WTC11 (cell line): ENCODE results near the gene RPL18. TPM values are rescaled to one million over a fixed set of nuclear protein-coding genes. Genes with fewer than 3 reads are reported as not detected.

Experiments
- ATAC-seq: fragments of 200-7000 bp; cut with Tn5 transposase; 2 replicates; pipeline ENCODE4 v1.10.0; 2021; ENCODE audit warnings: mild to moderate bottlenecking, moderate library complexity
- CTCF ChIA-PET: fragments of 300-600 bp; sonication (Branson Sonifier 250); formaldehyde crosslinking; loops from one replicate; lab custom pipeline; 2021; ENCODE audit warnings: antibody characterized with exemption; lab: Charles Lee
- POLR2A ChIA-PET: fragments of 350-600 bp; sonication (Branson Sonifier 250); formaldehyde crosslinking; loops from one replicate; lab custom pipeline; 2021; ENCODE audit warnings: antibody characterized with exemption; lab: Charles Lee
- DNase-seq: peaks from one replicate; pipeline ENCODE4 v3.0.0; 2021; ENCODE audit warnings: low spot score
- H3K27ac Mint-ChIP-seq: 2 replicates; pipeline ENCODE4 v1.8.0; 2021; ENCODE audit warnings: mixed read lengths
- H3K27me3 Mint-ChIP-seq: 2 replicates; pipeline ENCODE4 v1.8.0; 2021; ENCODE audit warnings: low read depth, mild to moderate bottlenecking, moderate library complexity, mixed read lengths
- H3K36me3 Mint-ChIP-seq: 2 replicates; pipeline ENCODE4 v1.8.0; 2021; ENCODE audit warnings: mixed read lengths
- H3K4me1 Mint-ChIP-seq: 2 replicates; pipeline ENCODE4 v1.8.0; 2022; ENCODE audit warnings: mixed read lengths
- H3K4me3 Mint-ChIP-seq: 2 replicates; pipeline ENCODE4 v1.8.0; 2021; ENCODE audit warnings: mild to moderate bottlenecking, moderate library complexity, mixed read lengths
- H3K9me3 Mint-ChIP-seq: 2 replicates; pipeline ENCODE4 v1.8.0; 2021; ENCODE audit warnings: mixed read lengths
- ATF2 ChIP-seq: sonication (generic); formaldehyde crosslinking; IDR thresholded peaks from 2 replicates; pipeline ENCODE4 v1.8.1; 2022; ENCODE audit warnings: low read depth, missing genetic modification reagents, borderline replicate concordance
- FOXJ3 ChIP-seq: sonication (generic); formaldehyde crosslinking; IDR thresholded peaks from 2 replicates; pipeline ENCODE4 v1.9.0; 2021; ENCODE audit warnings: missing genetic modification reagents, mild to moderate bottlenecking, borderline replicate concordance
- NFATC4 ChIP-seq: fragments of 250-450 bp; sonication (Bioruptor Pico); IDR thresholded peaks from 2 replicates; pipeline ENCODE4 v1.9.0; 2021; ENCODE audit warnings: mild to moderate bottlenecking
- PRDM15 ChIP-seq: sonication (generic); formaldehyde crosslinking; IDR thresholded peaks from 2 replicates; pipeline ENCODE4 v1.8.0; 2022; ENCODE audit warnings: missing genetic modification reagents
- PRRX2 ChIP-seq: fragments of 250-450 bp; sonication (Bioruptor Pico); IDR thresholded peaks from 2 replicates; pipeline ENCODE4 v1.8.0; 2021; ENCODE audit warnings: mild to moderate bottlenecking
- SP1 ChIP-seq: sonication (generic); formaldehyde crosslinking; conservative IDR thresholded peaks from 2 replicates; pipeline ENCODE4 v1.8.1; 2022; ENCODE audit warnings: missing genetic modification reagents
- TP53 ChIP-seq: sonication (generic); formaldehyde crosslinking; IDR thresholded peaks from 2 replicates; pipeline ENCODE4 v1.8.1; 2023; ENCODE audit warnings: mild to moderate bottlenecking, missing genetic modification reagents
- ZMAT4 ChIP-seq: fragments of 250-450 bp; sonication (Bioruptor Pico); IDR thresholded peaks from 2 replicates; pipeline ENCODE4 v1.9.0; 2021; ENCODE audit warnings: mild to moderate bottlenecking
- ZNF416 ChIP-seq: fragments of 250-450 bp; sonication (Bioruptor Pico); IDR thresholded peaks from 2 replicates; pipeline ENCODE4 v1.9.0; 2021; ENCODE audit warnings: mild to moderate bottlenecking, inconsistent platforms
- ZNF425 ChIP-seq: fragments of 250-450 bp; sonication (Bioruptor Pico); conservative IDR thresholded peaks from 2 replicates; pipeline ENCODE4 v1.9.0; 2021; ENCODE audit warnings: mild to moderate bottlenecking
- ZNF532 ChIP-seq: fragments of 250-450 bp; sonication (Bioruptor Pico); IDR thresholded peaks from 2 replicates; pipeline ENCODE4 v1.9.0; 2021; ENCODE audit warnings: mild to moderate bottlenecking, borderline replicate concordance
- ZNF671 ChIP-seq: fragments of 250-450 bp; sonication (Bioruptor Pico); IDR thresholded peaks from 2 replicates; pipeline ENCODE4 v1.8.0; 2021; ENCODE audit warnings: mild to moderate bottlenecking
- total RNA-seq: library from RNA; stranded (reverse); gene quantifications from 3 replicates; pipeline ENCODE4 v1.2.3, GENCODE V29; 2021
- TF ChIP-seq, protein P1 (sequence below): fragments of 250-450 bp; sonication (Bioruptor Pico); IDR thresholded peaks from 2 replicates; pipeline ENCODE4 v2.1.2; 2022; ENCODE audit warnings: mild to moderate bottlenecking, moderate library complexity
- TF ChIP-seq, protein P2 (sequence below): fragments of 250-450 bp; sonication (Bioruptor Pico); IDR thresholded peaks from 2 replicates; pipeline ENCODE4 v1.8.0; 2021; ENCODE audit warnings: mild to moderate bottlenecking
- TF ChIP-seq, protein P3 (sequence below): fragments of 250-450 bp; sonication (Bioruptor Pico); IDR thresholded peaks from 2 replicates; pipeline ENCODE4 v1.9.0; 2021; ENCODE audit warnings: mild to moderate bottlenecking

Gene RPL18
- total RNA-seq, 1 experiment from 2014 or later, result 1,712 TPM

DNA sequence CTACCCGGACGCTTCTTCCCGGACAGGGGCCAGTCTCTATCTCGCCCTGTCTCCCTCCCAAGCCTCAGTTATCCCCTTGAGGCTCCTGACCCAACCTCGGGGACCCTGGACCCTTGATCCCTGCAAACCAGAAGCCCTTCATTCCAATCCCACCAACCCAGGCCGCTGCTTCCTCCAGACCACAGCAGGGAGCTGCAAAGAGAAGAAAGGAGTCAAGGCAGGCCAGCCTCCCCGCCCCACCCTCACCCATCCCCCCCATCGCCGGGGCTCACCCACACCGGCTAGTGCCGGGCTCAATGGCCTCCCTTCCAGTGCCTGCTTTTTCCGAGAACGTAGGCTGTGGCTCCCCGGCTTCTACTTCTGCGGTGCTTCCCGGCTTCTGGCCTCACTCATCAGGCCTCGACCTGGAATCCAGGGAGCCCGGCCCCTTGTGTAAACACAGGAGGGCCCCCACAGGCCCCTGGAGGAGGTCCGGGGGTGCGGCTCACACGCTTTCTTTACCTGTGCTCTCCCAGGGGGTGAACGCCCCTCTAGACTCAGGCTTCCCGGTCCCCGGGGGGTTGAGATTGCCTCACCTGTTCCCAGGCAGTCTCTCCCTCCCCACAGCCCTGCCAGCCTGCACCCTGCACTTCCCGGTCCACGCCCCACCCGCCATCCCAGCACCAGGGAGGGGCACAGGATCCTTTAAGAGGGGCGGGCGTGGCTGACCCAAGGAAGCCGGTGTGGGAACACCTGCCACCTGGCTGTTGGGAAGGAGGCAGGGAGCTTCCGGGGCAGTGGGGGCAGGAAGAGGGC, 4.3 kb downstream of the RPL18 start, which contains the start of gene FAM83E (continued):
- TF ChIP-seq, protein P1, sequence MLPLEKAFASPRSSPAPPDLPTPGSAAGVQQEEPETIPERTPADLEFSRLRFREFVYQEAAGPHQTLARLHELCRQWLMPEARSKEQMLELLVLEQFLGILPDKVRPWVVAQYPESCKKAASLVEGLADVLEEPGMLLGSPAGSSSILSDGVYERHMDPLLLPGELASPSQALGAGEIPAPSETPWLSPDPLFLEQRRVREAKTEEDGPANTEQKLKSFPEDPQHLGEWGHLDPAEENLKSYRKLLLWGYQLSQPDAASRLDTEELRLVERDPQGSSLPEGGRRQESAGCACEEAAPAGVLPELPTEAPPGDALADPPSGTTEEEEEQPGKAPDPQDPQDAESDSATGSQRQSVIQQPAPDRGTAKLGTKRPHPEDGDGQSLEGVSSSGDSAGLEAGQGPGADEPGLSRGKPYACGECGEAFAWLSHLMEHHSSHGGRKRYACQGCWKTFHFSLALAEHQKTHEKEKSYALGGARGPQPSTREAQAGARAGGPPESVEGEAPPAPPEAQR, result no peak
- peak; percentile 21 for TF ChIP-seq SP1 (CRISPR knock-in tag)

- peaks cover 50% of the 10 kb centered on the region for H3K4me1 Mint-ChIP-seq
- DNase-seq (no peak), ATAC-seq (peak; percentile 7)
- POLR2A ChIA-PET, result interaction anchor here (2.5 to 2.6 kb wide), 3 partner anchors 10 to 31 kb away, joined by 9 to 18 read pairs (median 16); partner anchors contain the start of gene CA11
- peak overlapping the region; percentile 99 for H3K4me3 Mint-ChIP-seq
- H3K36me3 Mint-ChIP-seq, result peaks cover 38% of the 10 kb centered on the region
- H3K27me3 Mint-ChIP-seq, result no peaks in the 10 kb centered on the region
- H3K27ac Mint-ChIP-seq, result peak overlapping the region; percentile 96
- CTCF ChIA-PET, result interaction anchor here (0.6 to 2.7 kb wide), 7 partner anchors 10 to 124 kb away, joined by 4 to 17 read pairs (median 6); no protein-coding TSS in a partner anchor
- no peaks in the 10 kb centered on the region for H3K9me3 Mint-ChIP-seq
- TF ChIP-seq ZMAT4 (CRISPR knock-in tag) (peak; percentile 63), PRRX2 (CRISPR knock-in tag) (peak; percentile 92), ZNF416 (CRISPR knock-in tag) (peak; percentile 89; the same call in 1 of the 2 replicates), ZNF671 (CRISPR knock-in tag) (peak; percentile 91), ATF2 (CRISPR knock-in tag) (no peak), TP53 (CRISPR knock-in tag) (no peak), ZNF532 (CRISPR knock-in tag) (peak; percentile 88; the same call in 1 of the 2 replicates), NFATC4 (peak; percentile 87), PRDM15 (no peak), ZNF425 (CRISPR knock-in tag) (peak; percentile 86), FOXJ3 (CRISPR knock-in tag) (no peak)
- TF ChIP-seq, protein P2, sequence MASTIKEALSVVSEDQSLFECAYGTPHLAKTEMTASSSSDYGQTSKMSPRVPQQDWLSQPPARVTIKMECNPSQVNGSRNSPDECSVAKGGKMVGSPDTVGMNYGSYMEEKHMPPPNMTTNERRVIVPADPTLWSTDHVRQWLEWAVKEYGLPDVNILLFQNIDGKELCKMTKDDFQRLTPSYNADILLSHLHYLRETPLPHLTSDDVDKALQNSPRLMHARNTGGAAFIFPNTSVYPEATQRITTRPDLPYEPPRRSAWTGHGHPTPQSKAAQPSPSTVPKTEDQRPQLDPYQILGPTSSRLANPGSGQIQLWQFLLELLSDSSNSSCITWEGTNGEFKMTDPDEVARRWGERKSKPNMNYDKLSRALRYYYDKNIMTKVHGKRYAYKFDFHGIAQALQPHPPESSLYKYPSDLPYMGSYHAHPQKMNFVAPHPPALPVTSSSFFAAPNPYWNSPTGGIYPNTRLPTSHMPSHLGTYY (CRISPR knock-in tag), result peak; percentile 93
- TF ChIP-seq, protein P3, sequence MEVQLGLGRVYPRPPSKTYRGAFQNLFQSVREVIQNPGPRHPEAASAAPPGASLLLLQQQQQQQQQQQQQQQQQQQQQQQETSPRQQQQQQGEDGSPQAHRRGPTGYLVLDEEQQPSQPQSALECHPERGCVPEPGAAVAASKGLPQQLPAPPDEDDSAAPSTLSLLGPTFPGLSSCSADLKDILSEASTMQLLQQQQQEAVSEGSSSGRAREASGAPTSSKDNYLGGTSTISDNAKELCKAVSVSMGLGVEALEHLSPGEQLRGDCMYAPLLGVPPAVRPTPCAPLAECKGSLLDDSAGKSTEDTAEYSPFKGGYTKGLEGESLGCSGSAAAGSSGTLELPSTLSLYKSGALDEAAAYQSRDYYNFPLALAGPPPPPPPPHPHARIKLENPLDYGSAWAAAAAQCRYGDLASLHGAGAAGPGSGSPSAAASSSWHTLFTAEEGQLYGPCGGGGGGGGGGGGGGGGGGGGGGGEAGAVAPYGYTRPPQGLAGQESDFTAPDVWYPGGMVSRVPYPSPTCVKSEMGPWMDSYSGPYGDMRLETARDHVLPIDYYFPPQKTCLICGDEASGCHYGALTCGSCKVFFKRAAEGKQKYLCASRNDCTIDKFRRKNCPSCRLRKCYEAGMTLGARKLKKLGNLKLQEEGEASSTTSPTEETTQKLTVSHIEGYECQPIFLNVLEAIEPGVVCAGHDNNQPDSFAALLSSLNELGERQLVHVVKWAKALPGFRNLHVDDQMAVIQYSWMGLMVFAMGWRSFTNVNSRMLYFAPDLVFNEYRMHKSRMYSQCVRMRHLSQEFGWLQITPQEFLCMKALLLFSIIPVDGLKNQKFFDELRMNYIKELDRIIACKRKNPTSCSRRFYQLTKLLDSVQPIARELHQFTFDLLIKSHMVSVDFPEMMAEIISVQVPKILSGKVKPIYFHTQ (CRISPR knock-in tag), result peak; percentile 86
Measured at GRCh38 chr19:48613852-48614435, 5.0 kb downstream of the RPL18 start.
